Subcutaneous adipose tissue (tissue), 4 donors: ENCODE measurements around the gene CLDN18. TPM values are rescaled to one million over a fixed set of nuclear protein-coding genes. Genes with fewer than 3 reads are reported as not detected.

Experiments used
- CTCF ChIP-seq: fragments of 450-650 bp; IDR thresholded peaks from one replicate; pipeline ENCODE4 v1.5.1; 2016; ENCODE audit warnings: low read depth, mild to moderate bottlenecking, control low read depth, antibody characterized with exemption, moderate library complexity
- total RNA-seq, 4 donors: library from RNA; depleted of rRNA; stranded (reverse); fragments of >200 nt; gene quantifications; one replicate each; pipeline ENCODE4 v1.1.0, GENCODE V29; 2016

The CLDN18 gene
- total RNA-seq, 4 donors from 2014 or later: not detected

GRCh38 chr3:138049157-138049919, 39.4 kb downstream of the CLDN18 start:
- TF ChIP-seq CTCF: no peak

GRCh38 chr3:138051947-138052802, 42.2 kb downstream of the CLDN18 start:
- no peak for TF ChIP-seq CTCF

GRCh38 chr3:138054057-138054456, 44.1 kb downstream of the CLDN18 start:
- TF ChIP-seq CTCF: no peak

- TF ChIP-seq CTCF: no peak
Observed at GRCh38 chr3:138057384-138057783, 47.4 kb downstream of the CLDN18 start.

GRCh38 chr3:138059261-138059660, 49.3 kb downstream of the CLDN18 start:
- TF ChIP-seq CTCF: no peak

- TF ChIP-seq CTCF: no peak
Observed at GRCh38 chr3:138060792-138061191, 50.8 kb downstream of the CLDN18 start.

GRCh38 chr3:138062037-138062436, 52.1 kb downstream of the CLDN18 start:
- TF ChIP-seq CTCF: no peak
